C4-2B (cell line): ENCODE results near the gene CSRP1.
"Not testable (repeated sequence)": the region's sequence is repeated elsewhere in the genome, so short reads cannot be mapped to it uniquely, and the experiment has no call there.

ENCODE experiments used
- CTCF ChIP-seq: fragments of 450-650 bp; conservative IDR thresholded peaks from 2 replicates; pipeline ENCODE4 v1.5.1; 2017; ENCODE audit warnings: mild to moderate bottlenecking
- ZFX ChIP-seq: fragments of 450-650 bp; IDR thresholded peaks from 2 replicates; pipeline ENCODE4 v1.6.1; 2017

DNA sequence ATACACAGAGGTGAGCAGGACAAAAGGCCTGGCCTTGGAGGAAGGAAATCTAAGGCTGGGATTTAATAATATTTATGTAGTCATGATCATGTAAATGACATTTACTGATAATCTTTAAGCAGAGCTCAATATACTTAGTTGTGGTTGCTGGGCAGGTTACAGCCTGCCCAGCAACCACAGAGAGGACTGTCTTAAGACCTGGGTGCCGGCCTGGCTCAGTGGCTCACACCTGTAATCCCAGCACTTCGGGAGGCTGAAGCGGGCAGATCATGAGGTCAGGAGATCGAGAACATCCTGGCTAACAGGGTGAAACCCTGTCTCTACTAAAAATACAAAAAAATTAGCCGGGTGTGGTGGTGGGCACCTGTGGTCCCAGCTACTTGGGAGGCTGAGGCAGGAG lies 42.6 kb upstream of the CSRP1 start:
- not testable (repeated sequence) for TF ChIP-seq CTCF, ZFX
